VCaP (cell line): ENCODE results near the gene CHST2.

Experiments
- H3K27ac ChIP-seq: fragments of 450-650 bp; 2 replicates; pipeline ENCODE4 v1.5.1; 2017
- TF ChIP-seq, protein P1 (sequence below): fragments of 450-650 bp; conservative IDR thresholded peaks from 2 replicates; pipeline ENCODE4 v1.5.1; 2017; ENCODE audit warnings: mild to moderate bottlenecking, moderate library complexity

CHST2 gene

DNA sequence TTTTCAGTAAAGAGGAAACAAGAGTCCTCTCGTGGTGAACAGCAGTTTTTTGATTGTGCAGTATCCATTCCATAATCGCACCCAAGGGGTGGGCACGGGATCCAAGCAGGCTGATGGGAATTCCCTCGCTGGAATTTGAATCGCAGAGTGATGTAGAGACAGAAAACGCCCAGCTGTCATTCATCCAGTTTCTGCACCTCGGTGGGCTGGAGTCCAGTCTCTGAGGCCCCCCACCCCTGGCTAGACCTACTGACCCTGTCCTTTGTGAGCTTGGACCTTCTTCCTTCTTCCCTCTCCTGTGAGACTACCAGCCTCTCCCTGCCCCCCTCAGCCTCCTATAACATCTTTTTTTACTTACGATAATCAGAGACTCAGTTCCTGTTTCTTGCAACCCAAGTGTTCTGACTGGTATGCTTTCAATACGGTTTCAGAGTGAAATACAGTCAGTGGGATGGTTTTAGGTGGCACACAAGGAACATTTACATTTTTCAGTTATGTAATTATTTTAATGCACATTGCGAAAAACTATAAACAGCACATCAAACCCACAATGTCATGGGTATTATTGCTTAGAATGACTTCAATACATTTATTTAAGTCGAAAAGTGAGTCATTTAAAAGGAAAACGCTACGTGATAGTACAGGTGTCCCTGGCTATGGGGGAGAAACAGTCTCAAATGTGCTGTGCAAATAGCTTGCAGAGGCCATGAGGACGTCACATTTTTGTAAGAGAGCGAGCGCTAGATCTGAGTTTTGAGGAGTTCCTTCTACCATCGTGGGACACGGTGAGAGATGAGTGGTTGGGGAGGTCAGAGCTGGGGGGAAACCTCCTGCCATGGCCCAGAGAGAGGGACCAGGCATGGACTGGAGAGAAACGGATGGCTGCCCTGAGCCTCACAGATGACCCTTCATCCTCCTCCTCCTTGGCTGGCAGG, 37.5 kb upstream of the CHST2 start:
- TF ChIP-seq, protein P1, sequence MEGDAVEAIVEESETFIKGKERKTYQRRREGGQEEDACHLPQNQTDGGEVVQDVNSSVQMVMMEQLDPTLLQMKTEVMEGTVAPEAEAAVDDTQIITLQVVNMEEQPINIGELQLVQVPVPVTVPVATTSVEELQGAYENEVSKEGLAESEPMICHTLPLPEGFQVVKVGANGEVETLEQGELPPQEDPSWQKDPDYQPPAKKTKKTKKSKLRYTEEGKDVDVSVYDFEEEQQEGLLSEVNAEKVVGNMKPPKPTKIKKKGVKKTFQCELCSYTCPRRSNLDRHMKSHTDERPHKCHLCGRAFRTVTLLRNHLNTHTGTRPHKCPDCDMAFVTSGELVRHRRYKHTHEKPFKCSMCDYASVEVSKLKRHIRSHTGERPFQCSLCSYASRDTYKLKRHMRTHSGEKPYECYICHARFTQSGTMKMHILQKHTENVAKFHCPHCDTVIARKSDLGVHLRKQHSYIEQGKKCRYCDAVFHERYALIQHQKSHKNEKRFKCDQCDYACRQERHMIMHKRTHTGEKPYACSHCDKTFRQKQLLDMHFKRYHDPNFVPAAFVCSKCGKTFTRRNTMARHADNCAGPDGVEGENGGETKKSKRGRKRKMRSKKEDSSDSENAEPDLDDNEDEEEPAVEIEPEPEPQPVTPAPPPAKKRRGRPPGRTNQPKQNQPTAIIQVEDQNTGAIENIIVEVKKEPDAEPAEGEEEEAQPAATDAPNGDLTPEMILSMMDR: no peak
- H3K27ac ChIP-seq: no peak overlapping the region

DNA sequence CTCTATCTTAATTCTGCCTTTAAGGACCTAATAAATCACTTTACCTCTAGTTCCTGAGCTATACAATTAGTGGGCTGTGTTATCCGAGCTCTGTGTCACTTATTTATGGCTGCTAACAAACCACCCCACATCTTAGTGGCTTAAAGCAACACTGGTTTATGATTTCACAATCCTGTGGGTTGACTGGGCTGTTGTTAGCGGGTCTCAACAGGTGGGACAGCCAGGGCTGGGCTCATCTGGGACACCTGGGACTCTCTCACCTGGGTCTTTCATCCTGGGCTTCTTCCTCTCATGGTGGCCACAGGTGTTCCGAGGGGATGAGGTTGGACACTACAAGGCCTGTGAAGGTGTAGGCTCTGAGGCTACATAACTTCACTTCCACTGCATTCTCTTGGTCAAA, 35.8 kb upstream of the CHST2 start:
- TF ChIP-seq, protein P1: no peak
- H3K27ac ChIP-seq: no peak overlapping the region

DNA sequence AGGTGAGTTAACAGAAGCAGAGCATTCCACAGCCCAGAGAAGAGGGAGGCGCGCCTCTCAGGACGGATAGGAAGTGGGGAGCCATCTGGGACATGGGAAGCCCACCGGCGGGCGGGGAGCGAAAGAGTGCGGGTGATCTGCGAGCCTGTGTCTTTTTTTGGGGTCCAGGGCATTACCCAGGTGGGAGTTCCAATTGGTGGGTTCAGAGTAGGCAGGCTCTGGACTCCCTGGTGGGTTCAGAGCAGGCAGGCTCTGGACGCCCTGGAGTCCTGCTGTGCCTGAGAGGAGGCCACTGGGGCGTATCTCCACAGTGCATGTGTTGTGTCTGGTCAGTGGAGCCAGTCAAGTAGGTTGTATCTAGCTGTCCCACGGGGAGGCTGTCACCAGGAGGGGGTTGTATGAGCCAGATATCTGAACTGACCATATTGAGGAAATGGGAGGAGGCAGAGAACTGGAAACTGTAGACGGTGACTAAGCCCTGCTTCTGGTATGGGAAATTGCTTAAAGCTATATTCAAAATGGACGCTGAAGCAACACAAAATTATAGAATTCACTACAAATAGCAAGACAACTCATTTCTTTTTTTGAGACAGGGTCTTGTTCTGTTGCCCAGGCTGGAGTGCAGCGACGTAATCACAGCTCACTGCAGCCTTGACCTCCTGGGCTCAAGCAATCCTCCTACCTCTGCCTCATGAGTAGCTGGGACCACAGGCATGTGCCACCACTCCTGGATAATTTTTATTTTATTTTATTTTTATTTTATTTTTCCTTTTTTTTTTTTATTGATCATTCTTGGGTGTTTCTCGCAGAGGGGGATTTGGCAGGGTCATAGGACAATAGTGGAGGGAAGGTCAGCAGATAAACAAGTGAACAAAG, 34.5 kb upstream of the CHST2 start:
- TF ChIP-seq, protein P1: no peak
- H3K27ac ChIP-seq: no peak overlapping the region

DNA sequence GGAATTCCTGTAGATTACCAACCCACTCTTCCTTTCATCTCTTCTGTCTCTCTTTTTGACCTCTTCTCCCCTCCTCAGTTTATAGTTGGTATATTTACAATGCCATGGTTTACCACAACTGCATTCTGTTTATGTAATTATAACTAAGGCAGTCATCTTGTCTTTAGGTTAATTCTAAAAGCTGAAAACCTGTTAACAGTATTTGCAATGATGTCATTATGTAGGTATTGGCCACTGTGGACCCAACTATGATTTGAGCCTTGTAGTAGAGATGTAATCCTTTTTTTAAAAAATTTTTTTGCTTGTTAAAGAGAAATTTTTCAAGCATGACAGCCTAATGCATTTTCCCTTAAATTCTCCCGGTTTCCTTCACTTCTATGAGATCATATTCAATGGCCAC, 30.7 kb upstream of the CHST2 start:
- TF ChIP-seq, protein P1: no peak

DNA sequence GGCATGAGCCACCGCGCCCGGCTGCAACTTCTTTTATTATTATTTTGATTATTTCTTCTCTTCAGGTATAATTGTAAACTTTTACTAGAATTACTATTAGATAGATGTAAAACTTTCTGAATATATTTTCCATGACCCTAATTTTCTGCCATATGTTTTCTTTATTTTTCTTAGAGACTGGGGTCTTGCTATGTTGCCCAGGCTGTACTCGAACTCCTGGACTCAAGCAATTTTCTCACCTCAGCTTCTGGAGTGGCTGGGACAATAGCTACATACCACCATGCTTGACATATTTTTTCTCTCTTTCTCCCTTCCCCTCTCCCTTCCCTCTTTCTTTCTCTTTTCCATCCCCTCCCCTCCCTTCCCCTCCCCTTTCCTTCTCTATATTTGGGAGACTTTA, 29.6 kb upstream of the CHST2 start:
- peak overlapping the region; percentile 46; the same call in 1 of the 2 replicates for H3K27ac ChIP-seq
- TF ChIP-seq, protein P1: no peak

More for the DNA sequence above, 30.7 kb upstream of the CHST2 start:
- H3K27ac ChIP-seq: no peak overlapping the region

DNA sequence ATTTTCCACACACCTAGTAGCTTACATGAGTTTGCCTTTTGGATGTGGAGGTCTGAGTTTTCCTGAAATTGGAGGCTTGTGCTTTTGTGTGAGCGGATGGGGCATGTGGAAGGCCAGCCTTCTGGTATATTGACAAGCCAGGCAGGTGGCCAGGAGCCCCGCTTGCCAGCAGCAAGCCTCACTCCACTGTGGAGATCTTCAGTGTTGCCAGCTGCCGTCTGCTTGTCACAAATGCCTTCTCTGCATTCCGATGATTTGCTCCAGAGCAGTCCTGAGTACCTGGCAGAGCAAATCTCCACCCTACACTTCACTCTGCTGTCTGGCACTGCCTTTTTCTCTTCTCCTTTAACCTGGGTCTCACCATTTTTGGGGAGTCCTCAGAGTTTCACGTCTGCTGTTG, 29.1 kb upstream of the CHST2 start:
- H3K27ac ChIP-seq: peak overlapping the region; percentile 46
- TF ChIP-seq, protein P1: no peak
